Measurements from ENCODE around the gene POC1B. TPM values are rescaled to one million over a fixed set of nuclear protein-coding genes. Genes with fewer than 3 reads are reported as not detected.

POC1B gene
- total and polyA plus RNA-seq, 4 experiments from 2014 or later, result 19.8 to 46.3 (median 24.8) TPM

- H3K27me3 Mint-ChIP-seq, result no peaks in the 10 kb centered on the region
- POLR2A ChIA-PET (ENCODE audit: partially characterized antibody), result no interaction called here
- intact Hi-C loops (cut with micrococcal nuclease), result no loop called here
- peak overlapping the region in 1 of 7 donors; percentile 19 for H3K27ac Mint-ChIP-seq
- no peak overlapping the region for H3K4me3 Mint-ChIP-seq
- DNase-seq, result no peak
- no peaks in the 10 kb centered on the region for H3K9me3 Mint-ChIP-seq
- peaks cover 10% of the 10 kb centered on the region for H3K36me3 ChIP-seq (ENCODE audit: insufficient read depth, low read length)
- H3K4me3 ChIP-seq (ENCODE audit: low read length in 2 of 2), result no peak overlapping the region
- peaks cover 56 to 62% of the 10 kb centered on the region in 2 donors for H3K36me3 Mint-ChIP-seq
- H3K4me1 ChIP-seq (ENCODE audit: insufficient read depth, low read length), result no peaks in the 10 kb centered on the region
- H3K4me1 Mint-ChIP-seq, result peaks cover 7 to 15% (median 13%) of the 10 kb centered on the region in 4 donors
- H3K9me3 ChIP-seq (ENCODE audit: control insufficient read depth in 1 of 2, low read length in 2 of 2), result no peaks in the 10 kb centered on the region
- CTCF ChIA-PET (ENCODE audit: partially characterized antibody), result no interaction called here
- H3K27ac ChIP-seq (ENCODE audit: low read depth, low read length), result no peak overlapping the region
- H3K27me3 ChIP-seq (ENCODE audit: insufficient read depth, low read length), result no peaks in the 10 kb centered on the region
These were observed 34.9 kb downstream of the POC1B start for GRCh38 chr12:89490922-89491321.

DNA sequence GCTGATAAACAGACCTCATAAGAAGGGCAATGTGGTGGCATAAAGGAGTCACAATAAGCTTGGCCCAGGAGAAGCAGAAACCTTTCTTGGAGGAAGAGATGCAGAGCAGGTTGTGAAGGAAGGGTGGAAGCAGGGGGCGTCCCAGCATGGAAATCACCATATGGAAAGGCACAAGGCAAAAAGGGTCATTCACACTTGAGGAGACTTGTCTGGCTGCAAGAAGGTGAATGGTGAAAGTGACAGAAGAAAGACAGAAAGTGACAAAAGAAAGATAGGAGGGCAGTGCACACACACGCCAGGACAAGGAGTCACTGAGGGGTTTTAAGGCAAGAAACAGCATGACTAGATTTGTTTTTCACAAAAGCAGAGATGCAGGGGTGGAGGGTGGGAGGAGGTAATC lies 39.6 kb downstream of the POC1B start:
- H3K27ac Mint-ChIP-seq, result no peak overlapping the region
- H3K36me3 Mint-ChIP-seq, result peaks cover 38 to 57% of the 10 kb centered on the region in 2 donors
- DNase-seq, result no peak
- ChIA-PET CTCF (ENCODE audit: partially characterized antibody) (interaction anchor here (0.7 to 2.0 kb wide), 3 partner anchors 12 to 38 kb away, joined by 3 to 5 read pairs (median 3); partner anchors contain the start of gene GALNT4), POLR2A (ENCODE audit: partially characterized antibody) (no interaction called here)
- Histone ChIP-seq H3K27me3 (ENCODE audit: insufficient read depth, low read length) (no peaks in the 10 kb centered on the region), H3K27ac (ENCODE audit: low read depth, low read length) (no peak overlapping the region), H3K9me3 (ENCODE audit: control insufficient read depth in 1 of 2, low read length in 2 of 2) (no peaks in the 10 kb centered on the region), H3K36me3 (ENCODE audit: insufficient read depth, low read length) (peaks cover 10% of the 10 kb centered on the region), H3K4me1 (ENCODE audit: insufficient read depth, low read length) (no peaks in the 10 kb centered on the region), H3K4me3 (ENCODE audit: low read length in 2 of 2) (no peak overlapping the region)
- intact Hi-C loops (cut with micrococcal nuclease), result no loop called here
- no peaks in the 10 kb centered on the region for H3K27me3 Mint-ChIP-seq
- H3K4me1 Mint-ChIP-seq, result peaks cover 0 to 7% (median 3%) of the 10 kb centered on the region in 4 donors
- H3K4me3 Mint-ChIP-seq, result no peak overlapping the region
- H3K9me3 Mint-ChIP-seq, result no peaks in the 10 kb centered on the region

DNA sequence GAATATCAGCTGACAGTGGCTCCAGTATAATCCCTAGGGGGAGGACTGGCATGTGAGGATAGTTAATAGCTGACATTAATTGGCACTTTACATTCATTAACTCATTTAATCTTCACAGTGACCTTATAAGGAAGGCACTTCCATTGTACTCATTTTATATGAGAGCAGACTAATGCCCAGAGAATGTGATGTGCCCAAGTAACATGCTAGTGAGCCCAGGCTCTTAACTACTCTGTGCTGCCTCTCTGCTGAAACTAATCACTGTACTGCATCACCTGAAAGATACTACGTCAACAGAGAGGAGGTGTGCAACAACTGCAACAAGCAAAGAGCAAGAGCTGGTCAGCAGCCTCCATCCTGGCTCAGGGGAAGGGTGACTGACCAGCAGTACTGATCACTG lies 41.4 kb downstream of the POC1B start:
- Mint-ChIP-seq H3K4me3 (no peak overlapping the region), H3K27me3 (no peaks in the 10 kb centered on the region), H3K27ac (peak overlapping the region in 1 of 7 donors; percentile 8), H3K4me1 (peaks cover 0 to 6% (median 3%) of the 10 kb centered on the region in 4 donors), H3K36me3 (peaks cover 31 to 44% of the 10 kb centered on the region in 2 donors), H3K9me3 (no peaks in the 10 kb centered on the region)
- Histone ChIP-seq H3K27me3 (ENCODE audit: insufficient read depth, low read length) (no peaks in the 10 kb centered on the region), H3K27ac (ENCODE audit: low read depth, low read length) (no peak overlapping the region), H3K9me3 (ENCODE audit: control insufficient read depth in 1 of 2, low read length in 2 of 2) (no peaks in the 10 kb centered on the region), H3K4me1 (ENCODE audit: insufficient read depth, low read length) (no peaks in the 10 kb centered on the region), H3K4me3 (ENCODE audit: low read length in 2 of 2) (no peak overlapping the region), H3K36me3 (ENCODE audit: insufficient read depth, low read length) (peaks cover 10% of the 10 kb centered on the region)
- no peak for DNase-seq
- intact Hi-C loops (cut with micrococcal nuclease), result no loop called here
- CTCF ChIA-PET (ENCODE audit: partially characterized antibody), result interaction anchor here (1.1 to 1.8 kb wide), 4 partner anchors 10 to 467 kb away, joined by 3 to 7 read pairs (median 3); no protein-coding TSS in a partner anchor
- POLR2A ChIA-PET (ENCODE audit: partially characterized antibody), result no interaction called here

DNA sequence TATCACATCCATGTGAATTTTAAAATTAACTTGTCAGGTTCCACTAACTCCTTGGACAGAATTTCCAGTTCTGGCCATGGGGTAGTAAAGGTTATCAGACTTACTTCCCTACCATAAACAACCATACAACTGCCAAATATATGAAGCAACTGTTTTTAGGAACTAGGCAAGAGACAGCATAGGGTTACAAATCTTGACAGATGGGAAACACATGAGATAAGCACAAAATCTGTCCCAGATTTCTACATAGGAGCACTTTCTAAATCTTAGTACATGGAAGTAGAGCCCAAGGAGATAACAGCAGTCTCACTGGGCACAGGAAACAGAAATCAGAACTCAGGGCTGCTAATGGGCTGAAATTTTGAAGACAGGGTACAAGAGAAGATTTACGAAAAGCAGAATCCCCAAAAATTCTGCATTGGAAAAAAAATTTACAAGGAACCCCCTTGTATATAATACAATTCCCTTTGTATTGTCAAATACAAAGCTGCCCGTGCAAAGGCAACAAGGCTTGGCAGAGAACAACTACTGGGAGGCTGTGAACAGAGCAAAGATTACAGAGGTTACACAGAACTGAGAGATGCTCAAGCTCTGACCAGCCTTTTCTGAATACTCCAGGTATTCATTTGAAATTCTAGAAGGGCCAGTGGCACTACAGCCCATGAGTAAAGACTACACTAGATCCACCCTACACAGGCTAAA lies 44.5 kb downstream of the POC1B start:
- H3K36me3 ChIP-seq (ENCODE audit: insufficient read depth, low read length), result no peaks in the 10 kb centered on the region
- peaks cover 12% of the 10 kb centered on the region for H3K4me1 ChIP-seq (ENCODE audit: insufficient read depth, low read length)
- Mint-ChIP-seq H3K36me3 (peaks cover 11 to 25% of the 10 kb centered on the region in 2 donors), H3K9me3 (no peaks in the 10 kb centered on the region), H3K4me1 (peaks cover 8 to 24% (median 20%) of the 10 kb centered on the region in 4 donors), H3K4me3 (no peak overlapping the region), H3K27ac (peak overlapping the region in 1 of 7 donors; percentile 15), H3K27me3 (no peaks in the 10 kb centered on the region)
- DNase-seq, result no peak
- no peaks in the 10 kb centered on the region for H3K27me3 ChIP-seq (ENCODE audit: insufficient read depth, low read length)
- H3K27ac ChIP-seq (ENCODE audit: low read depth, low read length), result no peak overlapping the region
- ChIA-PET CTCF (ENCODE audit: partially characterized antibody) (interaction anchor here (1.3 kb wide), 1 partner anchor 464 kb away, joined by 5 read pairs; no protein-coding TSS in a partner anchor), POLR2A (ENCODE audit: partially characterized antibody) (no interaction called here)
- H3K9me3 ChIP-seq (ENCODE audit: control insufficient read depth in 1 of 2, low read length in 2 of 2), result no peaks in the 10 kb centered on the region
- H3K4me3 ChIP-seq (ENCODE audit: low read length in 2 of 2), result no peak overlapping the region
- intact Hi-C loops (cut with micrococcal nuclease), result no loop called here

DNA sequence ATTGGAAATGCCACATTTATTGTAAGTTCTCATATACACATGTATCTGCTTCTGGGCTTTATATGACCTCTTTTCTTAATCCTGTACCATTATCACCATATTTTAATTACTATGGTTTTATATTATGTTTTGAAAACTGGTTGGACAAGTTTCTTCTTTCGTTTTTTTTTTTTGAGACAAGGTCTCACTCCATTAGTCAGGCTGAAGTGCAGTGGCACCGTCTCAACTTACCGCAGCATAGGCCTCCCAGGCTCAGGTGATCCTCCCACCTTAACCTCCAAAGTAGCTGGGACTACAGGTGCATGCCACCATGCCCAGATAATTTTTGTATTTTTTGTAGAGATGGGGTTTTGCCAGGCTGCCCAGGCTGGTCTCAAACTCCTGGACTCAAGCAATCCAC lies 45.9 kb downstream of the POC1B start:
- Mint-ChIP-seq H3K27me3 (no peaks in the 10 kb centered on the region), H3K36me3 (peaks cover 4 to 12% of the 10 kb centered on the region in 2 donors), H3K4me3 (no peak overlapping the region), H3K27ac (no peak overlapping the region), H3K9me3 (no peaks in the 10 kb centered on the region), H3K4me1 (peaks cover 8 to 28% (median 21%) of the 10 kb centered on the region in 4 donors)
- no peaks in the 10 kb centered on the region for H3K36me3 ChIP-seq (ENCODE audit: insufficient read depth, low read length)
- no peak overlapping the region for H3K4me3 ChIP-seq (ENCODE audit: low read length in 2 of 2)
- H3K27ac ChIP-seq (ENCODE audit: low read depth, low read length), result no peak overlapping the region
- no peaks in the 10 kb centered on the region for H3K27me3 ChIP-seq (ENCODE audit: insufficient read depth, low read length)
- H3K4me1 ChIP-seq (ENCODE audit: insufficient read depth, low read length), result peaks cover 15% of the 10 kb centered on the region
- no peaks in the 10 kb centered on the region for H3K9me3 ChIP-seq (ENCODE audit: control insufficient read depth in 1 of 2, low read length in 2 of 2)
- ChIA-PET CTCF (ENCODE audit: partially characterized antibody) (interaction anchor here (1.3 kb wide), 1 partner anchor 462 kb away, joined by 5 read pairs; no protein-coding TSS in a partner anchor), POLR2A (ENCODE audit: partially characterized antibody) (no interaction called here)
- DNase-seq, result no peak
- intact Hi-C loops (cut with micrococcal nuclease), result no loop called here

- Mint-ChIP-seq H3K36me3 (peaks cover 0 to 7% of the 10 kb centered on the region in 2 donors), H3K9me3 (no peaks in the 10 kb centered on the region), H3K27me3 (no peaks in the 10 kb centered on the region), H3K4me1 (peaks cover 15 to 34% (median 26%) of the 10 kb centered on the region in 4 donors), H3K4me3 (peak overlapping the region in 7 of 8 donors; percentile 3 to 65 (median 33)), H3K27ac (peak overlapping the region; percentile 10 to 81 (median 67))
- H3K27me3 ChIP-seq (ENCODE audit: insufficient read depth, low read length), result no peaks in the 10 kb centered on the region
- ChIA-PET POLR2A (ENCODE audit: partially characterized antibody) (no interaction called here), CTCF (ENCODE audit: partially characterized antibody) (interaction anchor here (1.3 to 1.5 kb wide), 4 partner anchors 9 to 47 kb away, joined by 3 to 6 read pairs (median 4); partner anchors contain the start of gene GALNT4)
- no peak overlapping the region for H3K27ac ChIP-seq (ENCODE audit: low read depth, low read length)
- no peaks in the 10 kb centered on the region for H3K9me3 ChIP-seq (ENCODE audit: control insufficient read depth in 1 of 2, low read length in 2 of 2)
- no peak overlapping the region for H3K4me3 ChIP-seq (ENCODE audit: low read length in 2 of 2)
- H3K4me1 ChIP-seq (ENCODE audit: insufficient read depth, low read length), result peaks cover 23% of the 10 kb centered on the region
- no peaks in the 10 kb centered on the region for H3K36me3 ChIP-seq (ENCODE audit: insufficient read depth, low read length)
- DNase-seq, result peak in 1 of 5 donors; percentile 12
- intact Hi-C loops (cut with micrococcal nuclease), result no loop called here
These were observed 48.1 kb downstream of the POC1B start for GRCh38 chr12:89477633-89478279.

Data from CD4-positive, alpha-beta memory T cell (primary cell).